ENCODE data around the gene OR6C2.
"Not testable (repeated sequence)": the region's sequence is repeated elsewhere in the genome, so short reads cannot be mapped to it uniquely, and the experiment has no call there.

The OR6C2 gene

GRCh38 chr12:55479136-55479535 lies 35.3 kb downstream of the OR6C2 start:
- DNase-seq = not testable (repeated sequence)

DNA sequence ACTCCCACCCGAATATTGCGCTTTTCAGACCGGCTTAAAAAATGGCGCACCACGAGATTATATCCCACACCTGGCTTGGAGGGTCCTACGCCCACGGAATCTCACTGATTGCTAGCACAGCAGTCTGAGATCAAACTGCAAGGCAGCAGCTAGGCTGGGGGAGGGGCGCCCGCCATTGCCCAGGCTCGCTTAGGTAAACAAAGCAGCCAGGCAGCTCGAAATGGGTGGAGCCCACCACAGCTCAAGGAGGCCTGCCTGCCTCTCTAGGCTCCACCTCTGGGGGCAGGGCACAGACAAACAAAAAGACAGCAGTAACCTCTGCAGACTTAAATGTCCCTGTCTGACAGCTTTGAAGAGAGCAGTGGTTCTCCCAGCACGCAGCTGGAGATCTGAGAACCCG lies 40.4 kb downstream of the OR6C2 start:
- not testable (repeated sequence) for DNase-seq

DNA sequence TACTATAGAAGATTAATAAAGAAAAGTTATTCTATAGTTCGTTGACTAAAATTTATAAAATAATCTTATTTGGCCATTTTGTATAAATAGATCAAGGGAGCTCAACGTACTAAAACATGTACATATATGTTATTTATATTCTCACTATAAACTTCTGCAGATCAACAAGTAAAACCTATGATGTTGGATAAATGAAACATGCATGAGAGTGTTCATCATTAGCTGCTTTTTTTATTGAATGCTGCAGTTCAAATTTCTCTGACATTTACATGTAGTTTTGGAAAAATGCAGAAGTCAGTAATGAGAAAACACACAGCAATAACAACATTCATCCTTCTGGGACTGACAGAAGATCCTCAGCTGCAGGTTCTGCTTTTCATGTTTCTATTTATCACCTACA lies 48.2 kb downstream of the OR6C2 start, which contains the start of gene OR6C68:
TSS of gene OR6C68 (plus strand) at position 301 of the 400 bp plus-strand sequence. CDS start at position 301, 0 bp downstream.
- no peak for DNase-seq

DNA sequence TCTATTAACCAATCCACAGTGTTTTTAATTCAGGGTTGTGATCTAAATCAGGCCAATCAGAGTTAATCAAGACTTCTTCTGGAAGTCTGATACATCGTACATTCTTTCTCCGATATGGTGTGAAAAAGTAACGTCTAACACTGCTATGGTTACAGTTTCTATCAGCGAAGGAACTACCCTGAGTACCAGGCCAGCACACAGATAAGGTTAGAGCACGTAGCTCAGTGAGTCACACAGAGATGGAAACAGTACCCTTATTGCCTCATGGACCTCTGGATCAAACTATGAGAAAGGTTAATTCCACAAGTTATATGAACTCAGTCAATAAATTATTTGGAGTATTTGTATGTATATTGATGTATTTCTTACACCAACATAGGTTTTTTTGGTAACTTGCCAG lies 51.6 kb downstream of the OR6C2 start:
- DNase-seq = no peak

DNA sequence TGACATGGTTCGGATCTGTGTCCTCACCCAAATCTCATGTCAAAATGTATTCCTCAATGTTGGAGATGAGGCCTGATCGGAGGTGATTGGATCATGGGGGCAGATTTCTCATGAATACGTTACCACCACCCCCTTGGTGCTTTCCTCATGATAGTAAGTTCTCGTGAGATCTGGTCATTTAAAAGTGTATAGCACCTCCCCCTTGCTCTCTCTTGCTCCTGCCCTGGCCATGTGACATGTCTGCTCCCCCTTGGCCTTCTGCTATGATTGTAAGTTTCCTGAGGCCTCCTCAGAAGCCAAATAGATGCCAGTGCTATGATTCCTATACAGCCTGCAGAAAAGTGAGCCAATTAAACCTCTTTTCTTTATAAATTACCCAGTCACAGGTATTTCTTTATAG lies 55.4 kb downstream of the OR6C2 start:
- no peak for DNase-seq

GRCh38 chr12:55499810-55500252 lies 56.0 kb downstream of the OR6C2 start:
- no peak for DNase-seq

- DNase-seq = no peak
Measured at GRCh38 chr12:55501601-55502000, 57.7 kb downstream of the OR6C2 start.
